ENCODE measurements around the gene NFKB2.

- TF ChIP-seq, protein P1, sequence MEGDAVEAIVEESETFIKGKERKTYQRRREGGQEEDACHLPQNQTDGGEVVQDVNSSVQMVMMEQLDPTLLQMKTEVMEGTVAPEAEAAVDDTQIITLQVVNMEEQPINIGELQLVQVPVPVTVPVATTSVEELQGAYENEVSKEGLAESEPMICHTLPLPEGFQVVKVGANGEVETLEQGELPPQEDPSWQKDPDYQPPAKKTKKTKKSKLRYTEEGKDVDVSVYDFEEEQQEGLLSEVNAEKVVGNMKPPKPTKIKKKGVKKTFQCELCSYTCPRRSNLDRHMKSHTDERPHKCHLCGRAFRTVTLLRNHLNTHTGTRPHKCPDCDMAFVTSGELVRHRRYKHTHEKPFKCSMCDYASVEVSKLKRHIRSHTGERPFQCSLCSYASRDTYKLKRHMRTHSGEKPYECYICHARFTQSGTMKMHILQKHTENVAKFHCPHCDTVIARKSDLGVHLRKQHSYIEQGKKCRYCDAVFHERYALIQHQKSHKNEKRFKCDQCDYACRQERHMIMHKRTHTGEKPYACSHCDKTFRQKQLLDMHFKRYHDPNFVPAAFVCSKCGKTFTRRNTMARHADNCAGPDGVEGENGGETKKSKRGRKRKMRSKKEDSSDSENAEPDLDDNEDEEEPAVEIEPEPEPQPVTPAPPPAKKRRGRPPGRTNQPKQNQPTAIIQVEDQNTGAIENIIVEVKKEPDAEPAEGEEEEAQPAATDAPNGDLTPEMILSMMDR (IDR thresholded peaks at IDR 0.05; ENCODE audit: insufficient read depth, low read depth, low read length), result no peak
- no peak for TF ChIP-seq EZH2 (IDR thresholded peaks at IDR 0.05; ENCODE audit: insufficient read depth, low read length)
Observed at GRCh38 chr10:102421757-102422512, 26.4 kb downstream of the NFKB2 start.

All from astrocyte (in vitro differentiated cells and primary cell).